DOHH2 (cell line): Measurements from ENCODE around the gene HES7.
A peak's percentile ranks its signal among the peaks of the same experiment; 100 is the strongest.

ENCODE experiments used
- H3F3A ChIP-seq: fragments of 200-600 bp; sonication (generic), shearing (Covaris generic); 2 replicates; pipeline ENCODE4 v1.6.0; 2016; ENCODE audit warnings: antibody characterized with exemption, mild to moderate bottlenecking; ENCODE audit not compliant: control insufficient read depth, insufficient read depth
- H3K27ac ChIP-seq: fragments of 200-600 bp; sonication (generic); 2 replicates; pipeline ENCODE4 v1.5.1; 2014; ENCODE audit warnings: low read depth, mild to moderate bottlenecking, low read length, moderate library complexity
- H3K27me3 ChIP-seq: fragments of 200-600 bp; sonication (generic); 2 replicates; pipeline ENCODE4 v1.6.1; 2014; ENCODE audit warnings: mild to moderate bottlenecking, low read length, mixed read lengths; ENCODE audit not compliant: control insufficient read depth
- H3K36me3 ChIP-seq: fragments of 200-600 bp; sonication (generic); 2 replicates; pipeline ENCODE4 v1.6.1; 2014; ENCODE audit warnings: mild to moderate bottlenecking, low read length, moderate library complexity, mixed read lengths; ENCODE audit not compliant: control insufficient read depth
- H3K4me1 ChIP-seq: fragments of 200-600 bp; sonication (generic); 2 replicates; pipeline ENCODE4 v1.6.1; 2014; ENCODE audit warnings: mild to moderate bottlenecking, low read length, mixed read lengths; ENCODE audit not compliant: control insufficient read depth
- H3K4me2 ChIP-seq: fragments of 200-600 bp; sonication (generic); 2 replicates; pipeline ENCODE4 v1.6.0; 2014; ENCODE audit warnings: mild to moderate bottlenecking, low read length, moderate library complexity
- H3K4me3 ChIP-seq: fragments of 200-600 bp; sonication (generic); 2 replicates; pipeline ENCODE4 v1.5.1; 2014; ENCODE audit warnings: mild to moderate bottlenecking, low read length, mixed read lengths
- H3K79me2 ChIP-seq: fragments of 200-600 bp; sonication (generic); 2 replicates; pipeline ENCODE4 v1.6.1; 2014; ENCODE audit warnings: mild to moderate bottlenecking, low read length, mixed read lengths; ENCODE audit not compliant: control insufficient read depth
- H3K9me2 ChIP-seq: fragments of 200-600 bp; sonication (generic); replicated peaks from 2 replicates; pipeline ENCODE4 v1.6.1; 2014; ENCODE audit warnings: mild to moderate bottlenecking, low read length, mixed read lengths; ENCODE audit not compliant: control insufficient read depth
- H3K9me3 ChIP-seq: fragments of 200-600 bp; sonication (generic); 2 replicates; pipeline ENCODE4 v1.6.1; 2014; ENCODE audit warnings: antibody characterized with exemption, low read length, mixed read lengths; ENCODE audit not compliant: control insufficient read depth, insufficient read depth
- H4K20me1 ChIP-seq: fragments of 200-600 bp; sonication (generic); 2 replicates; pipeline ENCODE4 v1.6.0; 2014; ENCODE audit warnings: low read depth, mild to moderate bottlenecking, antibody characterized with exemption, low read length, moderate library complexity; ENCODE audit not compliant: control insufficient read depth, insufficient read depth
- EZH2phosphoT487 ChIP-seq: fragments of 200-600 bp; sonication (generic); IDR thresholded peaks from 2 replicates; pipeline ENCODE4 v1.6.1; 2017; ENCODE audit warnings: borderline replicate concordance, mild to moderate bottlenecking, antibody characterized with exemption, low read length, moderate library complexity, mixed read lengths
- TF ChIP-seq, protein P1 (sequence below): fragments of 200-600 bp; sonication (generic); IDR thresholded peaks from one replicate; pipeline ENCODE4 v1.5.1; 2014; ENCODE audit warnings: antibody characterized with exemption, mild to moderate bottlenecking, low read depth, low read length; ENCODE audit not compliant: poor library complexity, severe bottlenecking

Gene HES7

DNA sequence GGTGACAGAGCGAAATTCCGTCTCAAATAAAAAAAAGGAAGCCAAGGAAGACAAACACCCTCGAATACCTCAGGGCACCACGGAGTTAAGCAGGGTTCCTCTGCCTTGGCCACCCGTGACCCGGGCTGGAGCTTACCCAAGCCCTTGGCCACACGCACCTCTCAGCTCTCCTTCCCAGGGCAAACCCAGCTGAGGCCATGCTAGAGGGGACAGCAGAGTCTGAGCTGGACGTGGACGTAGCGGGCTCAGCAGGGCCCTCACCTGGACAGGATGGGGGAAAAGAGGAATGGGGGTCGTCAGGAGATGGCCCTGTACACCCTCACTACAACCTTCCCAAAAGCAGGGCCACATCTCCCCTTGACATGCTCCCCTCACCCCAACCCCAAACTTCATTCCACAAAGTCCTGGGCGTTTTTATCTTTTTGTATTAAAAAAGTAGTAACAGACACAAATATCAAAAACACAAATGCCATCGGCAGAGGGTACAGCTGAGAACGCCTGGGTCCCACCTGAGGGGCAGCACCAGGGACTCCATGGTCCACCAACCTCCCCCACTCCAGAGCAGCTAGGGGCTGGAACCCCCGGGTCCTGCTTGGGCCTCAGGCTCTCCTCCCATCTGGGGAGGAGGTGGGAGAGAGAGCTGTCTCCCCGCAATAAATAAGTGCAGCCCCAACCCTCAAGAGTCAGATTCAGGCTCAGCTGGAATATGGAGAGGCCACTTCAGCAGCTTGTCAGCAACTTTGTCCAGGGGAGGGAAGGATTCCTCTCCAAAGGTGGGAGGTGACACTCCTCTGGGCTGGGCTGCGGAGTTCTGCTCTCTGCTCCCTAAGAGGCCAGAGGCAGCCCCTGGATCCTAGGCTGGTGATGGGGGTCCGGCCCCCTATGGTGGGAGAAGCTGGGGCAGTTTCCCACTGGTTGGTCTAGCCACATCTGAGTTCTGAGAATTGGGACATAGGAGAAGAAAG lies 16.4 kb upstream of the HES7 start:
- Histone ChIP-seq H3K27ac (no peak overlapping the region), H3K4me2 (no peak overlapping the region), H3K9me2 (no peaks in the 10 kb centered on the region), H3K9me3 (no peaks in the 10 kb centered on the region), H3K4me1 (peaks cover 20% of the 10 kb centered on the region), H3K79me2 (no peaks in the 10 kb centered on the region), H3K36me3 (peaks cover 34% of the 10 kb centered on the region), H4K20me1 (no peaks in the 10 kb centered on the region), H3K27me3 (peaks cover 8% of the 10 kb centered on the region), H3F3A (peaks cover 3% of the 10 kb centered on the region), H3K4me3 (no peak overlapping the region)
- TF ChIP-seq, protein P1, sequence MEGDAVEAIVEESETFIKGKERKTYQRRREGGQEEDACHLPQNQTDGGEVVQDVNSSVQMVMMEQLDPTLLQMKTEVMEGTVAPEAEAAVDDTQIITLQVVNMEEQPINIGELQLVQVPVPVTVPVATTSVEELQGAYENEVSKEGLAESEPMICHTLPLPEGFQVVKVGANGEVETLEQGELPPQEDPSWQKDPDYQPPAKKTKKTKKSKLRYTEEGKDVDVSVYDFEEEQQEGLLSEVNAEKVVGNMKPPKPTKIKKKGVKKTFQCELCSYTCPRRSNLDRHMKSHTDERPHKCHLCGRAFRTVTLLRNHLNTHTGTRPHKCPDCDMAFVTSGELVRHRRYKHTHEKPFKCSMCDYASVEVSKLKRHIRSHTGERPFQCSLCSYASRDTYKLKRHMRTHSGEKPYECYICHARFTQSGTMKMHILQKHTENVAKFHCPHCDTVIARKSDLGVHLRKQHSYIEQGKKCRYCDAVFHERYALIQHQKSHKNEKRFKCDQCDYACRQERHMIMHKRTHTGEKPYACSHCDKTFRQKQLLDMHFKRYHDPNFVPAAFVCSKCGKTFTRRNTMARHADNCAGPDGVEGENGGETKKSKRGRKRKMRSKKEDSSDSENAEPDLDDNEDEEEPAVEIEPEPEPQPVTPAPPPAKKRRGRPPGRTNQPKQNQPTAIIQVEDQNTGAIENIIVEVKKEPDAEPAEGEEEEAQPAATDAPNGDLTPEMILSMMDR, result no peak
- no peak for TF ChIP-seq EZH2phosphoT487

DNA sequence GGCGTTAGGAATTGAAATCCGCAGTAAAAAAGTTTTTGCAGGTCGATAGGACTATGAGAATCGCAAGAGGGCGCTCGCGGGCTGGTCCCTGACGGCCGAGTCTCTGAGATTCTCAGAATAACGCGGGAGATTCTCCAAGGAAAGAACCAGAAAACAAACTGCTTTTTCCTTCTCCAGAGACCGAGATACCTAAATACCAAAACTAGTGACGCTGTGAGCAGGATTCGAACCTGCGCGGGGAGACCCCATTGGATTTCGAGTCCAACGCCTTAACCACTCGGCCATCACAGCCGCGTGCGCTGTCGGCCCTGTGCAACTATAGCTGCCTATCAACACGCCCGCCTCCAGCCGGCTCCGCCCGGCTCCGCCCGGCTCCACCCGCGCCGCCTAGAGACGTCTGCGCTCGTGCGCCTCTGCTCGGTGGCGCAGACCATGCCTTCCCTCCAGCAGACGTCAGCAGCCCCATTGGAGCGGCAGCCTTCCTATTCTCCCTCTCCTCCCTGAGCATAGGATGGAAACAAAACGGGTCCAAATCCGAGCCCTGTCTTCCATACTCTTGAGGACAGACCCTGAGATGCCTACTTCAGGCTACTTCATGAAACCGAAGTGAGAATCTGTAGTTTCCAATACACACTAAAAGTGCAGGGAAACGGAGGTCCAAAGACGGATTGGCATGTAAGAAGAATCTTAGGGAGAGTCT lies 14.9 kb upstream of the HES7 start:
- Histone ChIP-seq H3K27me3 (peaks cover 8% of the 10 kb centered on the region), H3F3A (peaks cover 6% of the 10 kb centered on the region), H3K4me1 (peaks cover 20% of the 10 kb centered on the region), H3K4me3 (peak overlapping the region; percentile 79), H3K36me3 (peaks cover 23% of the 10 kb centered on the region), H3K79me2 (no peaks in the 10 kb centered on the region), H3K27ac (peak overlapping the region; percentile 71), H3K9me2 (no peaks in the 10 kb centered on the region), H3K9me3 (no peaks in the 10 kb centered on the region), H4K20me1 (no peaks in the 10 kb centered on the region), H3K4me2 (peak overlapping the region; percentile 85)
- TF ChIP-seq, protein P1, result peak; percentile 94
- TF ChIP-seq EZH2phosphoT487, result no peak

DNA sequence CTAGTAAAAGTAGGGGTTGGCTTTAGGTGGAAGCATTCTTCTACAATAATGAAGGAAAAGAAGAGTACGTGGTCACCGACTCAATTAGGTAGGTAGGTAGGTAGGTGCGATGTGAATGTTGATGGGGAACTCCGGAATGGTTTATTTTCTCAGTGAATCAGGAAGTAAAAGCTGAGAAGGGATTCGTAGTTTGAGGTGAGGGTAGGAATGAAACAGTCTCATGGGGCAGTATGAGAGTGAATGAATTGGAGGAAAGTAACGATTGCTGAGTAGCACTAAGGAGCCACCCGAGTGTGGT lies 14.4 kb upstream of the HES7 start:
- Histone ChIP-seq H3K9me2 (no peaks in the 10 kb centered on the region), H3K4me3 (peak overlapping the region; percentile 79), H3K4me2 (peak overlapping the region; percentile 85), H4K20me1 (no peaks in the 10 kb centered on the region), H3K79me2 (no peaks in the 10 kb centered on the region), H3K4me1 (peaks cover 20% of the 10 kb centered on the region), H3K27ac (peak overlapping the region; percentile 71), H3F3A (peaks cover 6% of the 10 kb centered on the region), H3K27me3 (peaks cover 8% of the 10 kb centered on the region), H3K9me3 (no peaks in the 10 kb centered on the region), H3K36me3 (peaks cover 23% of the 10 kb centered on the region)
- TF ChIP-seq, protein P1, result no peak
- no peak for TF ChIP-seq EZH2phosphoT487
